ENCODE data around the gene RCBTB2. TPM values are rescaled to one million over a fixed set of nuclear protein-coding genes. Genes with fewer than 3 reads are reported as not detected.
"Not testable (repeated sequence)": the region's sequence is repeated elsewhere in the genome, so short reads cannot be mapped to it uniquely, and the experiment has no call there.

The RCBTB2 gene
- total RNA-seq = 10.0 and 15.3 TPM in 2 replicates

DNA sequence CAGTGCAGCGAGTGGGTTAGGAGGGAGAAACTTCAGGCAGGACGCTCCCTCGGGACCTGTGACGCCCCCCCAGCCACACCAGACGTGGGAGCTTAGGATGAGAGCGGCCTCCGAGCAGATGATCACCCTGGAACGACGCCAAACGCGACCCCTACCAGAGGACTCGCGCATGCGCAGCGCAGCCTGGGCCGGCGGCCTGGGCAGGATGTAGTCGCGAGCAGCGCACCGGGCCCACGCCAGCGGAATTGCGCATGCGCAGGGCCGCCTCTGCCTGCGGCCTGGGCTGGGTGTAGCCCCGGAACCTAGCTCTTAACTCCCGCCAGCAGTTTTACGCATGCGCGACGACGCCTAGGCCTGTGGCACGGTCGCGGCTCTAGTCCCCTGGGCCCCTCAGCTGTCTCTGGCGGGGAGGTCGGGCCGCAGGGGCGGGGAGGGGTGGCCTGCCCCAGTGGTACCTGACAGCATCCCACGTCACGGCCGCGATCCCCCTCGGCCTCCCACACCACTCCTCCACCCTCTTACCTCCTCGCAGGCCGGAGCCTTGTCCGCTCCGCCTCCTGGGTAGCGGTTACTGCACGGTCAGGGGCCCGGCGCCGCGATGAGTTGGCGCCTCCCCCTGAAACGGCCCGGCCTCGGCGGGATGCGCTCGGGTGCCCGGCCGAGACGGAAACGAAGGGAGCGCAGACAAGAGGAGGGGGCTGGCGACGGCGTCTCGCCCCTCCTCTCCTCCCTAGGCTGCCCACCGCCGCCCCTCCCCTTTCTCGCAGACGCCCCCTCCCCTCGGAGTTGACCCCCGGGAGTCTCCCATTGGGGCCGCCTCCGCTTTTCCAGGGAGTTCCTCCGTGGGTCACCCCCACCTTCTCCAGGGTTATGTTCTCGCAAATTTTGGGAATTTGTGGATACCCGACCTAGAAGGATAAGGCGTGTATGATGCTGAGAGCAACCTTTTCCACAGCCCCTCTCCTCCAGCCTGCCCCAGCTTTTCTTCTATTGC lies at the start of gene RCBTB2:
Gene RCBTB2, minus strand, starts transcription at position 575 of the 994 bp plus-strand sequence. CDS start 11,141 bp downstream, outside the sequence.
- DNase-seq (ENCODE audit: low read depth in 2 of 2) = peak; percentile 98 to 99

DNA sequence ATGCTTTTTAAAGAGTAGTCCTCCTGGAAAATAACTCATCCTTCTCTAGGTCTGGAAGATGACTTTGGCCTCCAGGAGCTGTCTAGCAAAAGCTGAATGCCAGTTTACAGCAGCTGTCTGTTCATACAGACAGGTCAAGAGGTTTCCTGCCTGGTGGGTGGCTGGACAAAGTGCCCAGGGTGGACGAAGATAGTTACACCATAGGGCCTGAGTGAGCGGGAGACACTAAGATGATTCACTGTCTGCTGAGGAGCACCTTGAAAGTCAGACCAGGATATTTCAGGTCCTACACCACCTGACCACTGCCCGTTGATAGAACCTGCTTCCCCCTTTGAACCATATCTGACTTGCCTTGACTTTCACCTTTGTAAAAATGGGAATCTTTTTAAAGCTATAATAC lies 49.2 kb upstream of the RCBTB2 start:
- DNase-seq (ENCODE audit: low read depth in 2 of 2) = no peak

DNA sequence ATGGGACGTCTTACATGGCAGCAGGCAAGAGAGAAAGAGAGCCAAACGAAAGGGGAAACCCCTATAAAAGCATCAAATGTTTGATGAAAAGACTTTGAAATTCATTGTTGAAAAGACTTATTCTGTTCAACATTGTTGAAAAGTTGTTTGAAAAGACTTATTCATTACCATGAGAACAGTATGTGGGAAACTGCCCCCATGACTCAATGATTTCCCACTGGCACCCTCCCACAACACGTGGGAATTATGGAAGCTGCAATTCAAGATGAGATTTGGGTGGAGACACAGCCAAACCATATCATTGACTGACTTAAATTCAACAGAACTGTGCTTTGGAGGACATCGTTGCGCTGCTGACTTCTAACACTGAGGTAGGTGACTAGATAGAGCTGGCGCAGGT lies 48.0 kb upstream of the RCBTB2 start:
- DNase-seq (ENCODE audit: low read depth in 2 of 2) = no peak

DNA sequence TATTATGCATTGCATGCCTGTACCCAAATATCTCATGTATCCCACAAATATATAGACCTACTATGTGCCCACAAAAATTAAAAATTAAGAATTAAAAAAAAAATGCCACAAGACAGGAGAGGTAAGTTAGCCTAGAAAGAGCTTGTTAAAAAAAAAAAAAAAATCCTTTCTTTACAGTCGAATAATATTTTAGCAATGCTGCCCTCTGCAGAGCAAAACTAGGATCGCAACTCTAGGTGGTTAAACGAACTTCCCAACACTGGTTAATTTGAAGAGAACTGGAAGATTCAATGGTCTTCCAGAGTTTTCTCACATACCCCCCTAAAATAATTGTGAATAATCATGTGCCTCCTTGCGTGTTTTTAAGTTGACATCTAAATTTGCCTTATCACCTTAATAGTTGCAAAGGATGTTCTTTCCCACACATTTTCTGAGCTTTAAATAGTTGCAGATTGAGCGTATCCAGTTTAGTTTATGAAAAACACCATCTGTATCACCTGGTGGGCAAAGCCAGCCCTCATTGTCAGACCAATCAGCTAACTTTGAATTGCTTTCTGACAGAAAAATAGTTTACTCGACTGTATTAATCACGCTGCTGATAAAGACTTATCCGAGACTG lies 47.4 kb upstream of the RCBTB2 start:
- DNase-seq (ENCODE audit: low read depth in 2 of 2) = peak; percentile 72 to 81

DNA sequence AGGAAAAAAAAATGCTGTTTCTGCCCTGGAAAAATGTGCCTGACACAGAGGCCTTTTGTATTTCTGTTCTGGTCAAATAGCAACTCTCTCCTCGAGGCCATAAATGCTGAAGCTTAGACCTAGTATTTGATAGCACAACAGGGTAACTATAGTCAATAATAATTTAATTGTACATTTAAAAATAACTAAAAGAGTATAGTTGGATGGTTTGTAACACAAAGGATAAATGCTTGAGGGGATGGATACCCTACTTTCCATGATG lies 47.0 kb upstream of the RCBTB2 start:
- not testable (repeated sequence) for DNase-seq (ENCODE audit: low read depth in 2 of 2)

DNA sequence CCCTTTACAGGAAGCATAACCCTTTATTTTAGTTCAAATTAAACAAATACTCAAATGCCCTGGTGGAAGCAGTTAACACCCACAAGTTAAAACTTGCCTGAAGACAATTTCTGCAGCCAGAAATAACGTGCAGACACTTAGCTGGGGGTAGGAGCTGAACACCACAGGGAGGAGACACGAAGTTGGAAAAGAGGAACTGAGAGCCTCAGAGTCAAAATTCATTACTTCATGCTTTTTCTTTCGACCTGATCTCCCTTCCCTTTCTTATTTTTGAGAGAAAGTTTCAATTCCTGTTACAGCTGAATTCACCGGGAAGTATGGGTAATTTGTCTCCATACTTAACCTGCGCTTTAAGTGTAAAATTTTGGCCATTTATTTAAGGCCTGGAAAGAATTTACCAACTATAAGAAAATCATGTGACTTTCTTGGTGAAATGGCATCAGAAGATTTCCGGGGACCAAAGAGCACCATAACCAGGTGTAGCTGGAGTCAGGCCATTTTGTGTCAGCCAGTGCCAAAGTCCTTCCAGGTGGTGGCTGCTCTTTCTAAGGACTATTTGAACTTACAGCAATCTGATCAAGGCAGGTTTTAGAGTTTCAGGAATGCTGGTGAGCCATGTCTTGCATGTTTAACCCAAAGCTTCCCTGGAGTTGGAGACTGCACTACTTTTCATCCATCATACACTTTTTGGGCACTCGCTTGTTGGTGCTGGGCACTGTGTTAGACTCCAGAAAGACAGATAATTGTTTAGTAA lies 46.5 kb upstream of the RCBTB2 start:
- DNase-seq (ENCODE audit: low read depth in 2 of 2) = no peak

DNA sequence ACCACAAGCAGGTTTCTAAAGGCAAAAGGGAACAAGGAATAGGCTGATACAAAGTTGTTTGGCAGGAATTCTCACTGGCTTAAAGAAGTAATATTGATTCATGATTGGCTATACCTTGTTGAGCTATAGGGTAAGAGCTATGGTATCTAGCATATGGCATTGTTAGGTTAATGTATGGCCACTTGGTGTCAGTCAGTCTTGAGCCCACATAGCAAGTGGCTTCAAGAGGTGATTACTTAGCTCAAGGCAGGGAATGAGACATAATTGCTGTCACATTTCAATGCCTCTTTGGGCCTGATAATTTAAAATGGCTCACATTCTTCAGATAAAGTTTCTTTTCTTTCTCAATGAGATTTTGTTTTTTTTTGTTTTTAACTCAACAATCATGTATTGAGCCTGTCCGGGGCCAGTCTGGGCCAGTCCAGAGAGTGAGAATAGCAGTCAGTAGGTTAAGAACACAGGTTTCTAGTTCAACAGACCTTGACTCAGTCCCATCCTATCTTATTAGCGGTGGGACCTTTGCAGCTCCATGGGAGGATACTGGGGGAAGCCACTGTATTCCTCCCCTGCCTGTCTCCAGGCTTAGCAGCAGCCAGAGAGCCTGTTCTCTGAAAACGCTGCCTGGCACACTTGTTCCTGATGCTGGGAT lies 45.8 kb upstream of the RCBTB2 start:
- DNase-seq (ENCODE audit: low read depth in 2 of 2) = no peak

DNA sequence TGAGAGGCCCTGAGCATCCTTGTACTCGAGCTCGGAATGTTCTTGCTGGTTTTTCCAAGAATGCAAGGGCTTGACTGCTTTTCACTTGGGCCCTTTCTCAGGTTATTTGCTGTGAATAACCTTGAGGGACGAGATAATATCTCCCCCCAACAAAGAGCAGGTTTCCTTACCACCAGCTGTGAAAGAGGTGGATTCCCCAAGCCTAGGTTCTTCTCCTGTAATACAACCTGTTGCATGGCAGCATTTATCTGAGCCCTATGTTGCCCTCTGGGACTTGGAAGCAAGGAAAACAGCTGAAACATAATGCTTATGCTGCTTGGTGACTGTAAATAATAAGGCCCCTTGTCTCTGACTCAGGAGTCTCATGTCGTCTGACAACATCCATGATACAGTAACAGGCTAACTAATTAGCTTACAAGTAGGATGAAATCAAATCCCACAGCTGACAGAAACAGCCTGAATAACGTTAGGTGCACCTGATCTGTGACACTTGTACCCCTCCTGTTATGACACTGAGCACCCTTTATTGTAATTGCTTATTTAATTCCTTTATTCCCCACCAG lies 43.6 kb upstream of the RCBTB2 start:
- no peak for DNase-seq (ENCODE audit: low read depth in 2 of 2)

DNA sequence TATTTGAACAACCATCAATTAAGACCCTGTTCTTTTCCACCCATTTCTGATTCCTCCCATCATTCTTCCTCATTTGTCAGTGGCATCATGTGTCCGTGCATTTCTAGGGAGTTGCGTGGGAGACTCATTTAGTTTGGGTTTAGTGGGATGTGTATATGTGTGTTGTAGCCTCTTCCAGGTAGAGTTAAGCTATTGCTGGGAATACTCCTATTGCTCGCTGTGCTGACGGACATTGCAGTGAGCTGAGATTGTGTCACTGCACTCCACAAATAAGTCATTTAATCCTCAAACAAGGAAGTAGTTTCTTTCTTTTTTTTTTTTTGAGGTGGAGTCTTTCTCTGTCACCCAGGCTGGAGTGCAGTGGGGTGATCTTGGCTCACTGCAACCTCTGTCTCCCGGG lies 42.2 kb upstream of the RCBTB2 start:
- DNase-seq (ENCODE audit: low read depth in 2 of 2) = no peak

DNA sequence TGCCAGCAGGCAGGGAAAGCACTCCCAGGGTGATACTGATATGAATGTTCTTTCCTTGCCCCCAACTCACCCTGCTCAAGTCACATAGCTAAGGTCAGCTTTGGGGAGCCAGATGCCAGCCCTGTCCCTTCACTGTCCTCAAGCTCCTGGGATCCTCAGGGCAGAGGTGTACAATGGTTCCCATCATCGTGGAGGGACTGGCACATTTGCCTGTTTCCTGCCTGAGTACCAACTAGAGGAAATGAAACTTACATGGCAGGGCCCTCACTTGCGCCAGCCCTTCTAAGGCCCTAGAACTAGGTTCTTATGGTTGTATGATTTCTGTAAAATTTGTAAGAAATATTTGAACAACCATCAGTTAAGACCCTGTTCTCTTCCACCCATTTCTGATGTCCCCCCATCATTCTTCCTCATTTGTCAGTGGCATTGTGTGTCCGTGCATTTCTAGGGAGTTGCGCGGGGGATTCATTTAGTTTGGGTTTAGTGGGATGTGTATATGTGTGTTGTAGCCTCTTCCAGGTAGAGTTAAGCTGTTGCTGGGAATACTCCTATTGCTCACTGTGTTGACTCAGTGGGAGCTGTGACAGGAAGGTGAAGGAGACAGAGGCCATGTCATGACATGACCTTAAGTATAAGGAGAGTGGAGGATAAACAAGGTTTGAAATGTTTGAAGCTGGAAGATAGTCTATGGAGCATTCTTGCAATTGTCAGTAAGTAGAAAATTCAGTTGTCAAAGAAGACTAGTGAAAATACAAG lies 41.3 kb upstream of the RCBTB2 start:
- DNase-seq (ENCODE audit: low read depth in 2 of 2) = no peak

DNA sequence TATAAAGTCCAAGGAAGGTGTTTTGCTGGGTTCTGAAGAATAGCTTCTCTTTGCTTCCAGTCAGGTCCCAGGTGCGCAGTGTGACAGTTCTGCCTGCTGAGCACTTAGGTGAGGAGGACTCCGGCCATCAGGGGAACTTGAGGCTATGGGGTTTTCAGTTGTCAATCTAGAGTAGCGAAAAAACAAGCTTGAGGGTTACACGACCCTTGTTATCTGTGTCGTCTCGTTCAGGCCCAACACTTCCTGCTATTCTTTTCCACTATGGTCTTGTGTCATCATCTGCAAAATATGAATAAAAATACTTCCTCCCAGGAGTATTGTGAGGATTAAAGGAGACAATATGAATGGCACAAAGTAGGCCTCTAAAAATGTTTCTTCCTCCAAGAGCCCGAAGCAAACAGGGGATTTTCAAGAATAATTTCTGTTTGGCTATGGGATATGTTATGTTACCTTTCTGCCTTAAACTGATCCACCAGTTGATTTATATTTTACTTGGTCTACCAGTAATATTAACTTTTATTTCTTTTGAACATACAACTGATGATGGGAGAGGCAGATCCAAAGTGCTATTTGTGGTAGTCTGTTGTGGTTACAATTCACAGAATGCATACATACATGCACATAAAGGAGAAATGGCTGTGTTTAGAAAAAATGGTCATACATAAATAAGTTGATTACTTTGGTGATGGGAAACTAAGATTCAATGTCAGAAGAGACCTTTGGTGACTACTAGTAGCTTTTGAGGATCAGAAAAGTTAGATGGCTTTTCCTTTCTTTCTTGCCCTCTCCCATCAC lies 40.5 kb upstream of the RCBTB2 start:
- peak; percentile 68 to 79 for DNase-seq (ENCODE audit: low read depth in 2 of 2)

DNA sequence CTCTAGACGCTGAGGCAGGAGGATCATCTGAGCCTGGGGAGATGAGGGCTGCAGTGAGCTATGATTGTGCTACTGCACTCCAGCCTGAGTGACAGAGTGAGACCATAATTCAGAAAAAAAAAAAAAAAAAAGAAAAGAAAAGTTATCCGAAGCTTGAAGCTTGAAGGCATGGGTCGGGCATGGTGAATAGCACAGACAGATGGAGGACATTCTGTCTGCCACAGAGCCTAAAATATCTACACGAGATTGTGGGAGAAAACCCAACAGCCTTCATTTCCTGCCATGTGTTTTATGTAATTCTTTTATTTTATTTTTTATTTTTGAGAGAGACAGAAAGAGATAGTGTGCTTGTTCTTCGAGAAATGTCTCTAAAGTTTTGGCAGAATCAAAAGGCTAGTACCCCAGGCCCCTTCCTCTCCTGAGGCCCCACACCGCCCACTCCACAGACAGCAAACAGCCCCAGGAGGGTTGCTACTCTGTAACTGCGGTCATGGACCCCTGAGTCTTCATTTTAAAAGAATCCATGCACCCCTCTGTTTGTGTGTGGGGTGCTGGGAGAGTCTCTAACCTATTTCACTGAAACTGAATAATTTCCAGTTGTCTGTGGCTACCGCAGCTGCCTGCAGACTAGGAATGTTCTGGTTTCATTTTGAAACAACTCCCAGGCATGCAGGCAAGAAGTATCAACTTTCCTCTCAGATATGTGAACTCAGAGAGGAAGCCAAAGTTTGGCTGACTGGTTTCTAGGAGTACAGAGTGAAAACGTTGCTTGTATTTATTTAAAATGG lies 38.4 kb upstream of the RCBTB2 start:
- peak; percentile 27 to 48 for DNase-seq (ENCODE audit: low read depth in 2 of 2)

DNA sequence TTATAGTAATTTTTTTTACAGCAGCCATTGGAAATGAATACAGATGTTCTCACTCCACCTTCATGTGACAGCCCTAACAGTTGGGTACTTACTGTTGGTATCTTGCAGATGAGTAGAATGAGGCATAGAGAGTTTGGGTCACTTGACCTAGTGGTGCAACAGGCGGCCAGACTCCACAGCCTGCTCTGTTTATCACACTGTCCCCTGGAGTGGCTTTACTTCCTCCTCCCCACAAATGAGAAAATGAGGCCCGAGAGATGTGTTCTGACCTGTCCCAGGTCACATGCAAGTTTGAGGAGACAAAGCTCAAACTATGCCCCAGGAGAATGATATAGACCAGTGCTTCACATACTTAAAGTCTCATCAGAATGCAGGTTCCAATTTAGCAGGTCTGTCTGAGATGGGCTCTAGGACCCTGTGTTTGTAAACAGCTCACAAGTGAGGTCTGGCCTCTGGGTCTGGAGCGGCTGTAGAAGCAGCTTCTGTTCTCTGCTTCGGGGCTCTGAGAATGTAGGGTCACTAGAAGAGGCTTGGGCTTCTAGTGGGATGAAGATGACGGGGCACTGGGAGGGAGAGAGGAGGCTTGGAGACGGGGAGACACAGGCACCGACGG lies 37.4 kb upstream of the RCBTB2 start:
- no peak for DNase-seq (ENCODE audit: low read depth in 2 of 2)

DNA sequence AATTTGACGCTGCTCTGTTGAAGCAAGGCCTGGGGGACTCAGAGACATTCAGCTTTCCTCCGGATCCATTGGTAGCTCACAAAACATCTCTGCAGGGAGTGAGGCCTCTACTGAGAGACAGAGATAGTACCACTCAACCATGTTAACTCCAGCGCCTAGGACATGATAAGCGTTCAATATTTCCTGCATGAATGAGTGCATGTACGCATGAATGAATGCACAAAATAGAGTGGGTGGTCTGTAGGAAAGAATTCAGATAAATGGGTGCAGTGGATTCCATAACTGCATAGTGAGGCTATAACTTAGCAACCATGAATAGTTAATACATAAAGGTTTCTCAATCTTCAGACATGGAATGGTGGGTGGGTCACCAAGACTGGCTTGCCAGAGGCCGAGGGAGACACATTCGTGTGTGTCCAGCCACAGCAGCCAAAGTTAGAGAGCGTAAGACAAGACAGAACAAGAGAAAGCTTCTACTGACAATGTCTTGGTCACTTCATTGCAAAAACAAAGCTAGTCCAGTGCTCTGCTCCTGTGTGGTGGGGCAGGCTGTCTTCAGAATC lies 36.3 kb upstream of the RCBTB2 start:
- DNase-seq (ENCODE audit: low read depth in 2 of 2) = no peak

DNA sequence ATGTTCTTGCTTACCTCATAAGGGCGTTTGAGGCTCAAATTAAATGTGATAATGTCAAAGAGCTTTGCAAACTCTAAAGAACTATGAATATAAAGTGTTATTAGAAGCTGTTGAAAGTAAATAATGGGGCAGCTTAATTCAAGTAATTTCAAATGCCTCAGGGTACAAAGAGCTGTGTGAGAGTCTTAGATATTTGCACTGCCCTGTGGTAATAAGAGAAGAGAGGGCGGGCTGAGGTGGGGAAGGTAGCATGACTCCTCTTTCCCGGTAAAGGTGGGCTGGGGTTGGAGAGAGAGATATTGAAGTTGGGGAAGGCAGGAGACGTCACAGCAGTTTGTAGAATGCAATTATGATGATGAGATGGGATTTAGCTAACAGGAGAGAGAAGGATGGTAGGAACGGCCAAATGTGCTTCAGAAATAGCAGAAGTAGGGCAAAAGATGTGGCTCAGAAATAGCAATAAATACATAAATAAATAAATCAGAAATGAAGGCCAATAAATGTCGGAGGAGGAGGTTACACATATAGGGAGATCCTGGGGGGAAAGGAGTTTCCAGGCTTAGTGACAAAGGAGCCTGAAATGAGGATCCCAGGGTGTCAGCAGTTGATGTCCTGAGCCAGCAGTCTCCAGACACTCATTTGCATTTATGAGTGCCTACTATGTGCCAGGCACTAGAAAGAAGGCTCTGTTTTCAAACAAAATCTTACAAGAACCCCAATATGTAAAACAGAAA lies 35.7 kb upstream of the RCBTB2 start:
- no peak for DNase-seq (ENCODE audit: low read depth in 2 of 2)

DNA sequence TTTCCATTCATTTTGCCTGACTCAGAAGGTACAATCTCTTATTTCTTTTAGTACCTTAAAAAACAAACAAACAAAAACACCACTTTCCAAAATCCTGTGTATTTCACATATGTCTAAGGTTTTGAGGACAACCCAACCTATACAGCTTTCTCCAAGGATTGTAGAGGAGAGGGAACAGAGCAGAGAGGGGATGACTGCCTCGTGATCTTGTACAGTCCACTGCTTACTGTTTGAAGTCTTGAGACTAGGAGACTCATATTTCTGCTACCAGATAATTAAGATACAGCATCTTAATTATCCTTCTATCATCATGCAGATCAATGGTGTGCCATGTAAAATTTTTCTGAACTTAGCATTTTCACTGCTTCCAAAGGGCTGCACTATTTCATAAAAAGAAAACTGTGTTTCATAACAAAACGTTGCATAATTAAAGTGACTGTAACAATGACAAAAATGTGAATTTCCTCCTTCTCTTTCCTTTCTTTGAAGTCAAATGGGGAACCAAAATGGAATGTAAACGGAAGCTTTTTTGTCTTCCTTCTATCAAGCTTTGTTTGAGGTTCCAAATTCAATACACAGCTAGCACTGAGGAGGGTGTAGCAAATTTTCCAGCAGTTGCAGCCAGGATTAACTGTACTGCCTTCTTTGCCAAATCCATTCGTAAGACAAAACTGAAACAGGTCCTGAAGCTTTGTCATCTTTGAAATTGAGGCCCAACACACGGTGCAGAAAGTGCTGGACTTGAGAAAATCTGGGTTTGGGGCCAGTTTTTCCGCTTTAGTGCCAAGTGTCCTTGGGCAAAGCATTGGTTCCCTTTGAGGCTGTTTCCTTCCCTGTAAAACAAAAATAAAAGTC lies 34.9 kb upstream of the RCBTB2 start:
- peak in 1 of 2 donors; percentile 73 for DNase-seq (ENCODE audit: low read depth in 2 of 2)

DNA sequence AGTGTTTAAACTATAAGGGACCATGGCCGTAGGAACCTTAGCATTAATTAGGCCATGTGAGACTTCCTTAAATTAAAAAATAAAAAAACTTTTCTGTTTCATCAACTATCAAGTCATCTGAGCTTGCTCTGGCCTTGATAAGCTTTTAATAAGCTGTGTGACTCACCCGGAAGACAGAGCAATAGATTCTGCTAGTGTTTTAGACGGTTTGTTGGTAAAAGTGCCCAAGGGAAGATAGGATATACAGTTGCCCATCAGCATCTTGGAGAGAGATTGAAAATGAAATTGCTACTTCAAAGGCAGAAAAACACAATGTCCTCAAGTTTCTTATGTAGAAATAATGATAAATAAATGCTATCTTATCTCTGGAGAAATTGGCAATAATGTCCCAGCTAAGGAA lies 31.2 kb upstream of the RCBTB2 start:
- peak; percentile 37 to 48 for DNase-seq (ENCODE audit: low read depth in 2 of 2)

Data from lung microvascular endothelial cell (primary cell).